H1 (cell line): ENCODE results near the gene UQCC3. TPM values are rescaled to one million over a fixed set of nuclear protein-coding genes. Genes with fewer than 3 reads are reported as not detected.

Experiments used
- CBX5 ChIP-seq: fragments of 300-800, 300-1000 bp; sonication (generic); IDR thresholded peaks from 2 replicates; pipeline ENCODE4 v1.7.1; 2016; ENCODE audit warnings: antibody characterized with exemption, low read length, low read depth
- CEBPB ChIP-seq: IDR thresholded peaks from 2 replicates; pipeline ENCODE4 v1.6.1; 2012; ENCODE audit warnings: low read depth, low read length
- CHD2 ChIP-seq: IDR thresholded peaks from 2 replicates; pipeline ENCODE4 v1.6.1; 2012; ENCODE audit warnings: low read length, improper control_type of control experiment
- EGR1 ChIP-seq: IDR thresholded peaks from 2 replicates; pipeline ENCODE4 v1.6.1; 2011; ENCODE audit warnings: low read depth, low read length, borderline replicate concordance
- EP300 ChIP-seq, 2 experiments: IDR thresholded peaks; 1 replicate in 1 of 2; 2 replicates in 1 of 2; pipeline ENCODE4 v1.6.1; 2011 to 2012; ENCODE audit warnings: low read depth in 2 of 2, low read length in 2 of 2, mild to moderate bottlenecking in 2 of 2, borderline replicate concordance in 1 of 2, inconsistent platforms in 1 of 2, moderate library complexity in 1 of 2
- FOSL1 ChIP-seq: IDR thresholded peaks from 2 replicates; pipeline ENCODE4 v1.6.1; 2011; ENCODE audit warnings: mild to moderate bottlenecking, low read depth, low read length, moderate library complexity; ENCODE audit not compliant: insufficient read depth
- HDAC6 ChIP-seq: IDR thresholded peaks from one replicate; pipeline ENCODE4 v1.7.1; 2012; ENCODE audit warnings: low read depth, mild to moderate bottlenecking, inconsistent platforms, low read length, moderate library complexity
- JUN ChIP-seq: IDR thresholded peaks from 2 replicates; pipeline ENCODE4 v1.6.1; 2011; ENCODE audit warnings: low read depth, mild to moderate bottlenecking, improper control_type of control experiment, low read length
- MAFK ChIP-seq: IDR thresholded peaks from 2 replicates; pipeline ENCODE4 v1.6.1; 2012; ENCODE audit warnings: low read depth, mild to moderate bottlenecking, improper control_type of control experiment, low read length
- POLR2AphosphoS5 ChIP-seq: IDR thresholded peaks from 2 replicates; pipeline ENCODE4 v1.6.1; 2011; ENCODE audit warnings: low read depth, low read length
- RFX5 ChIP-seq: IDR thresholded peaks from 2 replicates; pipeline ENCODE4 v1.6.1; 2011; ENCODE audit warnings: low read depth, low read length, improper control_type of control experiment, borderline replicate concordance
- RNF2 ChIP-seq: fragments of 200-900, 300-1000 bp; sonication (generic); IDR thresholded peaks from 2 replicates; pipeline ENCODE4 v1.7.1; 2016; ENCODE audit warnings: borderline replicate concordance, low read depth, mild to moderate bottlenecking, antibody characterized with exemption, low read length; ENCODE audit not compliant: poor library complexity, severe bottlenecking; ENCODE audit errors: missing control alignments
- RXRA ChIP-seq: IDR thresholded peaks from 2 replicates; pipeline ENCODE4 v1.6.1; 2011; ENCODE audit warnings: low read depth, mild to moderate bottlenecking, low read length, moderate library complexity; ENCODE audit not compliant: insufficient read depth
- SAP30 ChIP-seq: fragments of 300-600 bp; sonication (generic); IDR thresholded peaks from 2 replicates; pipeline ENCODE4 v1.7.1; 2012; ENCODE audit warnings: low read length, moderate library complexity, mild to moderate bottlenecking, inconsistent platforms; ENCODE audit not compliant: insufficient read depth, insufficient replicate concordance
- SIN3A ChIP-seq, 2 experiments: IDR thresholded peaks in 1 of 2; conservative IDR thresholded peaks in 1 of 2; 2 replicates each; pipeline ENCODE4 v1.6.1; 2011 to 2012; ENCODE audit warnings: low read length in 2 of 2, improper control_type of control experiment in 1 of 2, low read depth in 1 of 2, mild to moderate bottlenecking in 1 of 2
- SIRT6 ChIP-seq: IDR thresholded peaks from one replicate; pipeline ENCODE4 v1.7.1; 2012; ENCODE audit warnings: low read length, inconsistent platforms
- SIX5 ChIP-seq: IDR thresholded peaks from 2 replicates; pipeline ENCODE4 v1.6.1; 2011; ENCODE audit warnings: mild to moderate bottlenecking, low read depth, low read length
- SP2 ChIP-seq: IDR thresholded peaks from 2 replicates; pipeline ENCODE4 v1.6.1; 2012; ENCODE audit warnings: mild to moderate bottlenecking, low read length, inconsistent platforms
- SP4 ChIP-seq: IDR thresholded peaks from 2 replicates; pipeline ENCODE4 v1.6.1; 2012; ENCODE audit warnings: low read length, inconsistent platforms
- SRF ChIP-seq: IDR thresholded peaks from 2 replicates; pipeline ENCODE4 v1.6.1; 2011; ENCODE audit warnings: mild to moderate bottlenecking, low read depth, low read length, moderate library complexity
- TAF1 ChIP-seq: IDR thresholded peaks from 2 replicates; pipeline ENCODE4 v1.6.1; 2011; ENCODE audit warnings: mild to moderate bottlenecking, low read depth, low read length
- TCF12 ChIP-seq: IDR thresholded peaks from 2 replicates; pipeline ENCODE4 v1.6.1; 2011; ENCODE audit warnings: low read depth, mild to moderate bottlenecking, low read length
- polyA plus RNA-seq, 7 experiments: library from polyadenylated mRNA; depleted of rRNA in 3 of 7; stranded (reverse) in 5 of 7; unstranded in 2 of 7; fragments of >200 nt in 5 of 7; fragments of 200-250 nt in 2 of 7; gene quantifications; 1 replicate in 5 of 7; 2 replicates in 1 of 7; 4 replicates in 1 of 7; pipeline versions ENCODE4 v1.2.1 to v1.2.3, GENCODE V29; 2011 to 2013; ENCODE audit warnings: missing spikeins in 2 of 7, mixed read lengths in 2 of 7
- total RNA-seq: library from RNA; stranded (reverse); fragmentation: NEBNext Ultra II Directional; extraction: Animal tissue kit (Norgen Biotek cat#: 25700); gene quantifications from 2 replicates; pipeline ENCODE4 v1.2.1, GENCODE V29; 2021
- TF ChIP-seq, protein P1 (sequence below): IDR thresholded peaks from 2 replicates; pipeline ENCODE4 v1.6.1; 2011; ENCODE audit warnings: low read depth, mild to moderate bottlenecking, low read length; ENCODE audit not compliant: insufficient read depth
- TF ChIP-seq, protein P2 (sequence below): IDR thresholded peaks from 2 replicates; pipeline ENCODE4 v1.6.1; 2012; ENCODE audit warnings: inconsistent platforms

UQCC3 gene
- total and polyA plus RNA-seq, 2 of the 8 experiments (the other 6 are each of a cell fraction or from before 2014, with no cell fraction given), result 14.2 to 15.7 TPM

DNA sequence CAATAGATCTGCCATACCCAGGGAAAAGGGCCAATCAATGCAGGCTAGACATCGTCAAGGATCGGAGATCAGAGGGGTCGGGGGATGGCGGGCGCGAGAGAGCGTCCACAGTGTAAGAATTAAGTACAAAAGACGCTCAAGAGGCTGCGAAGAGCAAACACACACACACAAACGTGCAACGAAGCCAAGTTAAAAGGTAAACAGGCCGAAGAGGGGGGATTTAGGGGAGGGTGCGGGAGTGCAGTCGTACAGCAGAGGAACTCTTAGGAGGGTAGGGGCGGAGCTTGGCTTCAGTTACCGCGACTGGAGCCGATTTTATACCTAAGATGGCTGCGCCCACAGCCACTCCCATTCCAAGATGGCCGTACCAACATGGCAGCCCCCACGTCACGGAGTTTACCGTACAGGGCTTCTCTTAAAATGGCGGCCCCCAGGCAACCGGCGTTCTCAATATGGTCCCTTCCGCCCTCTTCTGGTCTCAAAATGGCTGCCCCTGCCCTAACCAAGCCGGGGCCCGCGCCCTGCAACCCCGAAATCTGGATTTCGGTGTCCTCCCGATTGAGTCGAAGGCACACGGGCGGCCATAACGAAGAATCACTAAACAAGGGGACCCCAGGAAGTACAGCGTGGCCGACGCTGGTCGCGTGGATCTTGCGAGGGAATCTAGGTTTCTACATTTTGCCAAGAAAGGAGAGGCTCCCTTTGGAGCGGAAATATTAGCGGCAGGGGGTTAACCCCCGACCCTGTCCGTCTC, 38.0 kb downstream of the UQCC3 start (continued):
- TF ChIP-seq EP300 (IDR thresholded peaks at IDR 0.05; ENCODE audit: borderline replicate concordance in 1 of 2, low read depth in 2 of 2, low read length in 2 of 2), result no peak; a peak in 1 of 3 replicates
- TF ChIP-seq SIN3A (conservative IDR thresholded peaks at IDR 0.05 in 1 of 2, IDR thresholded peaks at IDR 0.05 in 1 of 2; ENCODE audit: low read depth in 1 of 2, low read length in 2 of 2), result peak in 1 of 2 experiments; percentile 80; a peak in 2 of 4 replicates
- TF ChIP-seq, protein P1, sequence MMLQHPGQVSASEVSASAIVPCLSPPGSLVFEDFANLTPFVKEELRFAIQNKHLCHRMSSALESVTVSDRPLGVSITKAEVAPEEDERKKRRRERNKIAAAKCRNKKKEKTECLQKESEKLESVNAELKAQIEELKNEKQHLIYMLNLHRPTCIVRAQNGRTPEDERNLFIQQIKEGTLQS, result peak; percentile 75
- no peak for TF ChIP-seq MAFK
- no peak for TF ChIP-seq SP2
- TF ChIP-seq SIX5, result peak; percentile 77
- TF ChIP-seq FOSL1, result no peak
- TF ChIP-seq TAF1, result peak; percentile 95
- TF ChIP-seq POLR2AphosphoS5, result peak; percentile 89
- no peak for TF ChIP-seq HDAC6
- TF ChIP-seq SRF, result peak; percentile 48; the same call in 1 of the 2 replicates
- peak; percentile 89 for TF ChIP-seq SP4
- TF ChIP-seq, protein P2, sequence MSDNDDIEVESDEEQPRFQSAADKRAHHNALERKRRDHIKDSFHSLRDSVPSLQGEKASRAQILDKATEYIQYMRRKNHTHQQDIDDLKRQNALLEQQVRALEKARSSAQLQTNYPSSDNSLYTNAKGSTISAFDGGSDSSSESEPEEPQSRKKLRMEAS, result peak; percentile 54
- peak; percentile 96 for TF ChIP-seq SAP30
- no peak for TF ChIP-seq TCF12
- TF ChIP-seq CBX5, result no peak
- TF ChIP-seq RFX5, result no peak
- no peak for TF ChIP-seq SIRT6
- TF ChIP-seq CEBPB, result no peak
- TF ChIP-seq JUN, result no peak
- TF ChIP-seq CHD2, result peak; percentile 49; the same call in 1 of the 2 replicates
- TF ChIP-seq EGR1, result peak; percentile 44
- no peak for TF ChIP-seq RXRA
- no peak for TF ChIP-seq RNF2
